ELR (cell line): Measurements from ENCODE around the gene CYB5B.

Source experiments
- DNase-seq: peaks from one replicate; pipeline ENCODE4 v3.0.0-alpha.2; 2015; ENCODE audit warnings: low read depth

The CYB5B gene

GRCh38 chr16:69424053-69424934 lies at the start of gene CYB5B:
Gene CYB5B, plus strand, starts transcription at chr16:69424619. Its CDS starts 65 bp downstream, at chr16:69424684.
- DNase-seq, result peak; percentile 100

DNA sequence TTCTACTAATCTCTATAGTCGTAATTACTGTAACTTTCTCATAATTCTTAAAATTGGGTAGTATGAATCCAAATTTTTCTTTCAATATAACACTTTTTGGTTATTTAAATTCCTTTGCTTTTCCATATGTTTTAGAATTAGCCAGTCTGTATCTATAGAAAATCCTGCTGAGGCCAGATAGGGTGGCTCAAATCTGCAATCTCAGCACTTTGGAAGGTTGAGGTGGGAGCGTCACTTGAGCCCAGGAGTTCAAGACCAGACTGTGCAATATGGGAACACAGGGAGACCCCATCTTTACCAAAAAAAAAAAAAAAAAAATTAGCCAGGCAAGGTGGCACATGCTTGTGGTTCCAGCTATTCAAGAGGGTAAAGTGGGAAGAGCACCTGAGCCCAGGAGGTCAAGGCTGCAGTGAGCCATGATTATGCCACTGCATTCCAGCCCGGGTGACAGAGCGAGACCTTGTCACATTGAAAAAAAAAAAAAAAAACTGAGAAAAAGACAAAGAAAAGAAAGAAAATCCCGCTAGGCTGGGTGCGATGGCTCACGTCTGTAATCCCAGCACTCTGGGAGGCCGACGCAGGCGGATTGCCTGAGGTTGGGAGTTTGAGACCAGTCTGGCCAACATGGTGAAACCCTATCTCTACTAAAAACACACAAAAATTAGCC lies 47.9 kb upstream of the CYB5B start:
- DNase-seq, result no peak

DNA sequence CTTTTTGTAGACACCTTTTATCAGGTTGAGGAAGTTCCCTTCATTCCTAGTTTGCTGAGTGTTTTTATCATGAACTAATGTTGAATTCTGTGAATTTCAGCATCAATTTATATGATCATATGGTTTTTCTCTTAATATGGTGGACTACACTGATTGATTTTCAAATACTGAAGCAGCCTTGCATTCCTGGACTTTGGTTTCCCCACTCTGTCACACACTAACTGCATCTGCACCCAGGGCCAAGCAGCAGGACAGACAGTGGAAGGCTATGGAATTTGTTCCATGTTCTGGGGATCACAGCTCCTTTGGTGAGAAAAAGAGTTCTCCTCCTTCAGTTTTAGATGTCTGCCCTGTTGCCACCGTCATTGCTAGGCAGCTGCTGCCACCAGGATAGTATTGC lies 46.4 kb upstream of the CYB5B start:
- no peak for DNase-seq

GRCh38 chr16:69378760-69379159 lies 45.7 kb upstream of the CYB5B start:
- no peak for DNase-seq

DNA sequence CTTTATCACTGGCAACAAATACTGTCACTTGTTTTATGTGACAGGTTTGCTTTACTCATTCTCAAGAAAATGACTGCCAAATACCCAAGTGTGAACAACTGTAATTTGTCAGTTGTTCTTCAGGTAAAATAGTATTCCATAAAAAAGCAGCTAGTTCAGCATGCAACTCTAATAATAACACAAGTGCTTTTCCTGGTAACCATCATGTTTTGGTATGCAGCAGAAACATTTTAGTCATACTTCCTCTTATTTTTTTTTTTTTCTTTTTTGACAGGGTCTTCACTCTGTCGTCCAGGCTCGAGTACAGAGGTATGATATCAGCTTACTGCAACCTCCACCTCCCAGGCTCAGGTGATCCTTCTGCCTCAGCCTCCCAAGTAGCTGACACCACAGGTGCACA lies 43.2 kb upstream of the CYB5B start:
- no peak for DNase-seq

DNA sequence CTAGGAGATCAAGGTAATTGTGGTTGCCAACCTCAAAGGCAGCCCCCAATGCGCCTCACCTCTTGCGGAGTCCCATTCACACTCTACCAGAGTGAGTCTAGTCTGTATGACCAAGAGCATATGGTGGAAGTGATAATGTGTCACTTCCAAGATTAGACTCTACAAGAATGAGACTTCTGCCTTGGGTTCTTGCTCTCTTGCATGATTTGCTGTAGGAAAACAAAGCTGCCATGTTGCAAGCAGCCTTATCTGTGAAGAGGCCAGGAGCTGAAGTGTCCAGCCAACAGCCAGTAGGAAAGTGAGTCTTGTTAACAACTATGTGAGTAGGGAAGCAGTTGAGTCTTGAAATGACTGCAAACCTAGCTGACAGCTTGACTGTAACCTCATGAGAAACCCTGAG lies 42.0 kb upstream of the CYB5B start:
- no peak for DNase-seq

DNA sequence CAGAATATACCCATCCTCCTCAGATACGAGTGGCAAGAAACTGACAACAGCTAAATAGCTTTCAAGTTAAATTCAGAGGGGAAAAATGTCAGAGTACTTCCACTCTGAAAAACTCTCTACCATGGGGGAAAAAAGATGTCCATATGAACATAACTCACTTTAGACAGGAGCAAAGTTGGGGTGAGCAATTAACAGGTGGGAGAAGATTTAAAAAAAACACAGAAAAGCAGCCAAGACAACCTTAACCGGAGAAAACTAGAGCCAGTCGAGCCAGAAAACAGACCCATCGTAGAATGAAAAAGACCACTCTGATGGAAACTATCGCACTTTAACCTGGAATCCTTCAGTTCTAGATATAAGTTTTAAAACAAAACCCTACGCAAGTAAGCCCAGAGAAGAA lies 39.4 kb upstream of the CYB5B start:
- no peak for DNase-seq

GRCh38 chr16:69386596-69386995 lies 37.8 kb upstream of the CYB5B start:
- DNase-seq, result peak; percentile 61

- DNase-seq, result no peak
These were observed 30.2 kb upstream of the CYB5B start for GRCh38 chr16:69393898-69394849.

DNA sequence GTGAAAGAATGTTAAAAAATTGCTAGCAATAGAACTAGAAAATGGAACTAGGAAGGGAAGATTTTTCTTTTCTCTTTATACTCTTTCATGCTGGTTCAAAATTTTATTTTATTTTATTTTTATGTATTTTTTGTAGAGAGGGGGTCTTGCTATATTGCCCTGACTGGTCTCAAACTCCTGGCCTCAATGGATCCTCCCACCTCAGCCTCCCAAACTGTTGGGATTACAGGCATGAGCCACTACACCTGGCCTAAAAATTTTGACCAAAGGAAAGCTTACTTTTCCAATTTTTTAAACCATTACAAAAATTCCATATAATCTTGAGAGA lies 28.6 kb upstream of the CYB5B start:
- DNase-seq, result no peak

DNA sequence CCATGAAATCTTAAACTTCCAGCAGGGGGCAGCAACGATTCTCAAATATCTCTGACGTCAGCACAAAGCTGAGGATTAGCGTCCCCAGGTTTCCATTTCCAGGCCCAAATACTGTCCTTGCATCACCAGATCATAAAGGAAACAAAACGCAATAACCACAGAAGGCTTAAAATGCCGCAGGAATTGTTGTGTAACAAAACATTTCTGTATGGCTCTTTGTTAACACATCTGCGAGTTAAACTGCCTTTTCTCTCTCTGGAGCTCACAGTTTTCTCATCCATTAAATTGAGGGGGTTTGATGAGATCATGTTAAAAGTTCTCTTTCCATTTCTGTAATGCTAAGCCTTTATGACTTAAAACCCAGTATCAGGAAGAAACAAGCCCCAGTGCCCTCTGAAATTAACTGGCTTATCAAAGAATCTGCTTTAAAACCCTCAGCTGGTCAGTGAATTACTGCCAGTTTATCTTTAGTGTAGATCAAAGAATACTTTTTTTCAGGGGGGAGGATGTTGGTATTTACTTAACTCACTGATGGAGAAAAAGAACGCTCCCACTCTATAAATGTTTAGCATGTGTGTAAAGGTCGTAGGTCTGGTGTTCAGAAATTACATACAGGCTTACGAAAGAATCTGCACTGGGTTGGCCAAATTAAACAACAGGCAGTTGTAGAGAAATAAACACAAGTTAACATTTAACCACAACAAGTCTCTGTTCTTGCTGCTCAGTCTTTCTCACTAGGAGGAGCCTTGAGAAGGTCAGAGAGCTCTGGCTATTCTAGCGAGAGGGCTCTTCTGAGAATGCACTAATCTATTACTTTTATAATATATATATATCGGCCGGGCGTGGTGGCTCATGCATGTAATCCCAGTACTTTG lies 28.0 kb upstream of the CYB5B start:
- DNase-seq, result peak; percentile 95

GRCh38 chr16:69397821-69398521 lies 26.4 kb upstream of the CYB5B start:
- DNase-seq, result peak; percentile 92

DNA sequence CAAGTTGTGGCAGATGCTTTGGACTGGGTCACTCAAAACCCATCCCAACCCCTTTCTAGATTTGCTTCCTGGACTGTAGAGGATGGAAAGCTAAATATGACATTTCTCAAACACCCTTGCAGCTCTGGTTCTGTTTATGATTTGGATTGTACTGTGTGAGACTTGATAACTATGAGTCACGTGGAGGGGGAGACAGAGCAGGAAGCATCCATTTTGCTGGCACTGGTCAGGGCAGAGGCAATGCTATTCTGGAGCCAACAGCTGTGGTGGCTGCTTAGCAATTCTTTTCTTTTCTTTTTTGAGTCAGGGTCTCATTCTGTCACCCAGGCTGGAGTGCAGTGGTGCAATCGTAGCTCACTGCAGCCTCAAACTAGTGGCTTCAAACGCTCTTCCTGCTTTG lies 25.1 kb upstream of the CYB5B start:
- peak; percentile 62 for DNase-seq

GRCh38 chr16:69402439-69402838 lies 22.0 kb upstream of the CYB5B start:
- no peak for DNase-seq

DNA sequence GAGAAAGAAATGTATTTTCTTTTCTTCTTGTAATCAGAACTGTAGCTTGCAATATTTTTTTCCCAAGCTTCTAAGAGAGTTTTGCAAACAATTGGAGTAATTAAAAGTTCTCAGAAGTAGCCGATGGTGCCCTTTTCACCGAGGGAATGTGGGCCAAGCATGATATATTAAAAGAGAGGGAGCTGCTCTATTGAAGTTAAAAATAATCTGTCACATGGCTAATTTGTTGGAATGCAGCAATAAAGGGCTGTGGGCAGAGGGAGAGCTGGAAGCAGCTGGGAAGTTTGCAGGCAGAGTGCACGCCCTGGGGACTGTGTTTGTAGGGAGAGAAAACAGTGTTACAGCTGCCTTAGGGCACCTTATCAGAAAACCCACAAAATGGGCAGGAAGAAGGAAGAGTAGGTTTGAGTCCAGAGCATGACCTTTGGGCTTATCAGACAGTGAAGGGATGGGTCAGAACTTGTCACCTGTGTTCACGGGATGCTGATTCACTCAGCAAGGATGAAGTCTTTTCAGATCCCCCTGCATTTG lies 20.1 kb upstream of the CYB5B start:
- DNase-seq, result peak; percentile 35

GRCh38 chr16:69405326-69405725 lies 19.1 kb upstream of the CYB5B start:
- no peak for DNase-seq

- no peak for DNase-seq
These were observed 18.7 kb upstream of the CYB5B start for GRCh38 chr16:69405757-69406156.

GRCh38 chr16:69406780-69407331 lies 17.6 kb upstream of the CYB5B start:
- peak; percentile 42 for DNase-seq

DNA sequence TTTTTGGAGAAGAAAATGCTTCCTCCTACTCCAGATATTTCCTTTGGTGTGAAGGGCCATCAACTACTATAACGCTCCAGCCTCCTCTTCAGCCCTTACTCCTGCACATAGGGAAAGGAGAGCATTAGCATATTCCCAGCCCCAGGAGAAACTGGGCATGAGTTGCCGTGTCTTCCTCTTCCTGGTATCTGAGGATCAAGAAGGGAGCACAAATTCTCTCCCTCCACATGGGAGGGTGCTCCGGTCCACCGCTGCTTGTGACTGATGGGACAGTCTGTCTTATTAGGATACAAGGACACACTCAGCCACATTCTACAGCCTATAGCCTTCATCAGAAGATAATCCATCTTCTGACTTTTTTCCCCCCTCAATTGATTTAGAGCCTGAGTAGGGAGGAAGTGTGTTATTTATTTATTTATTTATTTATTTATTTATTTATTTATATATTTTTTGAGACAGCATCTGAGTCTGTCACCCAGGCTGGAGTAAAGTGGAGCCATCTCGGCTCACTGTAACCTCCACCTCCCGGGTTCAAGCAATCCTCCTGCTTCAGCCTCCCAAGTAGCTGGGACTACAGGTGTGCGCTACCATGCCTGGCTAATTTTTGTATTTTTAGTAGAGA lies 16.6 kb upstream of the CYB5B start:
- DNase-seq, result no peak

DNA sequence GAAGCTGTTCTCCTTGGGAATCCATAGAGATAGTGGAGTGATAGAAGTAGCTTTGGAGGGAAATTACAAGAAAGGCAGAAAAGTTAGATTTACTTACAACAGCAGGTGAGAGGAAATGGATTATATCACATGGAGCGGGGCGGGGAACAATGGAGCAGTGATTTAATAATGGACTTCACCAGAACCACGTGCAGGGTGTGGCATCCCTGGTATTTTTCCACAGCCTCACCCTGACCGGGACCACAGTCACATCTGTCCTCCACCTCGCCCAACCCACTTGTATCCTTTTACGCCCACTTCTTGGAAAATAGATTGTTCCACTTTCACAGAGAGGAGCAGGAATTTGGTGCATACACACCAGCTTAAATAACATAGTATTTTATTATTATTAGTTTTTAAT lies 15.9 kb upstream of the CYB5B start:
- DNase-seq, result no peak
